ENCODE measurements around the gene MAGEA6.
"Not testable (repeated sequence)": the region's sequence is repeated elsewhere in the genome, so short reads cannot be mapped to it uniquely, and the experiment has no call there.

Gene MAGEA6, protein sequence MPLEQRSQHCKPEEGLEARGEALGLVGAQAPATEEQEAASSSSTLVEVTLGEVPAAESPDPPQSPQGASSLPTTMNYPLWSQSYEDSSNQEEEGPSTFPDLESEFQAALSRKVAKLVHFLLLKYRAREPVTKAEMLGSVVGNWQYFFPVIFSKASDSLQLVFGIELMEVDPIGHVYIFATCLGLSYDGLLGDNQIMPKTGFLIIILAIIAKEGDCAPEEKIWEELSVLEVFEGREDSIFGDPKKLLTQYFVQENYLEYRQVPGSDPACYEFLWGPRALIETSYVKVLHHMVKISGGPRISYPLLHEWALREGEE

GRCh38 chrX:152769549-152770289 lies at the start of gene MAGEA6:
MAGEA6 (minus strand) TSS chrX:152769689; CDS start chrX:152767650, 2,039 bp downstream.
- not testable (repeated sequence) for H3K4me3 ChIP-seq, H3K9ac ChIP-seq

GRCh38 chrX:152819266-152819665 lies 49.8 kb upstream of the MAGEA6 start:
- peaks cover 0 to 15% (median 0%) of the 10 kb centered on the region in 11 experiments; a peak in 7 of 22 replicates for H4K20me1 ChIP-seq
- H3K9ac ChIP-seq, result no peak overlapping the region
- H3K36me3 ChIP-seq, result no peaks in the 10 kb centered on the region
- H3K4me1 ChIP-seq, result no peaks in the 10 kb centered on the region
- H3K4me2 ChIP-seq, result no peak overlapping the region
- no peak overlapping the region for H3K27ac ChIP-seq
- no peak overlapping the region for H3K4me3 ChIP-seq
- TF ChIP-seq Cebpa-rat (IDR thresholded peaks at IDR 0.05), result no peak
- H3K9me3 ChIP-seq (replicated peaks in 1 of 11), result no peaks in the 10 kb centered on the region
- peaks cover 92 to 100% (median 98%) of the 10 kb centered on the region in 11 experiments for H3K27me3 ChIP-seq

More at GRCh38 chrX:152769549-152770289, at the start of gene MAGEA6:
- H3K4me1 ChIP-seq; H3K9me3 ChIP-seq (replicated peaks in 1 of 11); H3K27me3 ChIP-seq; H3K36me3 ChIP-seq; H4K20me1 ChIP-seq; H3K4me2 ChIP-seq; H3K27ac ChIP-seq: not testable (repeated sequence)

- peaks cover 0 to 15% (median 0%) of the 10 kb centered on the region in 11 experiments; a peak in 5 of 22 replicates for H4K20me1 ChIP-seq
- no peak overlapping the region for H3K4me2 ChIP-seq
- no peak overlapping the region for H3K27ac ChIP-seq
- no peaks in the 10 kb centered on the region for H3K9me3 ChIP-seq (replicated peaks in 1 of 11)
- H3K27me3 ChIP-seq, result peaks cover 92 to 100% (median 98%) of the 10 kb centered on the region in 11 experiments
- H3K4me3 ChIP-seq, result no peak overlapping the region
- no peak overlapping the region for H3K9ac ChIP-seq
- TF ChIP-seq Cebpa-rat (IDR thresholded peaks at IDR 0.05), result no peak
- H3K4me1 ChIP-seq, result no peaks in the 10 kb centered on the region
- no peaks in the 10 kb centered on the region for H3K36me3 ChIP-seq
These were observed 48.9 kb upstream of the MAGEA6 start for GRCh38 chrX:152818356-152818755.

DNA sequence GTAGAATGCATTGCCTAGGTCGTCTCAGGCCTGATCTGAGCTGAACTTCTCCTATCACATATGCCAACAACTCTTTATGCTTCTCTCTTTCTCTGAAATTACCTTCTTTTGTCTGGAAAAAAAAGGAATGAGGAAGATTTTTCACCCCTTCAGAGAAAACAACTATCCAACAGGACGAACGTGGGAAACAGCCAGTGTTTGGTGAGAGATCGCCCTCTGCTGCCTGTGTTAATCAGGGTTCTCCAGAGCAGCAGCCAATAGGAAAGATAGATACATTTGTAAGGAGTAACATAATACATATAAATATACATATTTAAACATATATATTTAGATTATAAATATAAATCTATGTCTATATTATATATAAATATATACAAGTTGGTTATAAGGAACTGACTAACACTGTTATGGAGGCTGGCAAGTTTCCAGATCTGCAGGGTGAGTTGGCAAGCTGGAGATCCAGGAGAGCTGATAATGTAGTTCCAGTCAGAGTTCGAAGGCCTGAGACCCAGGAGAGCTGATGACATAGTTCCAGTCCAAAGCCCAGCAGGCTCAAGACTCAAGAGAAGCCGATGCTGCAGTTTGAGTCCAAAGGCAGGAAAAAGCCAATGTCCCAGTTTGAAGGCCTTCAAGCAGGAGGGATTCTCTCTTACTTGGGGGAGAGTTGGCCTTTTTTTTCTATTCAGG lies 47.7 kb upstream of the MAGEA6 start:
- no peak overlapping the region for H3K4me2 ChIP-seq
- no peak overlapping the region for H3K4me3 ChIP-seq

DNA sequence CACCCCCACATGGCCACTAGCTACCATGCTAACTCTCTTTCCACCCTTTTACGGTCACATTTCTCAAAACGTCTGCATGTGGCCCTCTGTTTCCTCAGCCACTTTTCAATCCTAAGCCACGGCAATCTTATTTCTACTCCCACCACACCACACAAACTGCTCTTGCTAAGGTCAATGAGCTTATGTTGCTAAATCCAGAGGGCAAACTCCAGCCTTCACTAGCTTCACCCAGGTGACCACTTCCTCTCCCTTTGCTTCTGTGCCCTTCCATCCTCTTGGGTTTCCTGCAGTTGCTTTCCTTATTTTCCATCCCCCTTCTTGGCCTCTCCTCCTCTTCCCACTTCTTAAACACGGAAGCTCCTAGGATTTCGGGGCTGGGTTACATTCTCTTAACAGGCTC lies 44.6 kb upstream of the MAGEA6 start:
- Histone ChIP-seq H3K36me3 (no peaks in the 10 kb centered on the region), H3K4me3 (no peak overlapping the region), H3K4me1 (no peaks in the 10 kb centered on the region), H4K20me1 (peaks cover 0 to 11% (median 0%) of the 10 kb centered on the region in 11 experiments; a peak in 3 of 22 replicates), H3K4me2 (no peak overlapping the region), H3K27ac (no peak overlapping the region), H3K9me3 (replicated peaks in 1 of 11) (no peaks in the 10 kb centered on the region), H3K9ac (no peak overlapping the region), H3K27me3 (peaks cover 94 to 100% (median 99%) of the 10 kb centered on the region in 11 experiments)
- no peak for TF ChIP-seq Cebpa-rat (IDR thresholded peaks at IDR 0.05)

More for the DNA sequence above, 47.7 kb upstream of the MAGEA6 start:
- Histone ChIP-seq H3K27ac (no peak overlapping the region), H3K27me3 (peaks cover 92 to 100% (median 98%) of the 10 kb centered on the region in 11 experiments), H3K9me3 (replicated peaks in 1 of 11) (no peaks in the 10 kb centered on the region), H3K9ac (no peak overlapping the region), H4K20me1 (peaks cover 0 to 14% (median 0%) of the 10 kb centered on the region in 11 experiments; a peak in 5 of 22 replicates), H3K4me1 (no peaks in the 10 kb centered on the region), H3K36me3 (no peaks in the 10 kb centered on the region)
- TF ChIP-seq Cebpa-rat (IDR thresholded peaks at IDR 0.05), result no peak

DNA sequence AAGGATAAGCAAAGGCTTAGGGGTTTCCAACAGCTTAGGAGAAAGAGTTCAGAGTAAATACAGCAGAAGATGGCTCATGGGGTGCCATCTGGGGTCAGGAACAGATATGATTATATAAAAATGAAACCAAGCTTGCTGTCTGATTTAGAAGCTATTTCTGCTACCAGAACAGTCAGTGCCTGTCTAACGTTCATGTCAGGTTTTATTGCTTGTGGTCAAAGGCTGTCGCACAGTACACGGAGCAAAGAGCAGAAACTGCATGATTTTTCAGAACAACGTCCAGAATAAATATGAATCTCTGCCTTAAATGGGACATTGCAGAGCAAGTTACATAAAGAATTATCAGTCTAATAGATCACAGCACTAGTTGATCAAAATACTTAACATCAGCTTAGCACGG lies 43.7 kb upstream of the MAGEA6 start:
- H3K36me3 ChIP-seq, result no peaks in the 10 kb centered on the region
- H3K4me2 ChIP-seq, result no peak overlapping the region
- H3K4me1 ChIP-seq, result no peaks in the 10 kb centered on the region
- no peak overlapping the region for H3K4me3 ChIP-seq
- H4K20me1 ChIP-seq, result peaks cover 0 to 11% (median 0%) of the 10 kb centered on the region in 11 experiments; a peak in 3 of 22 replicates
- no peaks in the 10 kb centered on the region; a peak in 1 of 22 replicates for H3K9me3 ChIP-seq (replicated peaks in 1 of 11)
- TF ChIP-seq Cebpa-rat (IDR thresholded peaks at IDR 0.05), result no peak
- H3K9ac ChIP-seq, result no peak overlapping the region
- H3K27ac ChIP-seq, result no peak overlapping the region
- H3K27me3 ChIP-seq, result peaks cover 92 to 100% (median 99%) of the 10 kb centered on the region in 11 experiments

DNA sequence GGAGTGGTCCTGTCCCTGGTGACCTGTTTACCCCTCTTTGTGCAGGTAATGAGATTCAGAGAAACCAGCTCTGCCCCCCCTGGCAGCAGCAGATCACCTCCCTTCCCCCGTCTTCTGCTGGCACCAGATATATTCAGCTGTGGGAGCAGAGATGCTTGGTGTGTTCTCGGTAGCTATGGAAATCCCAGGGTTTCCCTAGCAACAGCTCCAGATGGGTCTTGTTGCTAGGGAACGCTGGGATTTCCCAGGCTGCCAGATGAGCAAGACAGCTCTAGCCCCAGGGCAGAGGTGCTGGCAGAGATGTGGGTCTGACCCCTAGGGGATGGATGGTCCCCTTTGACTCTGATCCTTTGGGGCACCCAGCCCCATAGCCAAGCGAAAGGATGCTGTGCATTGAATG lies 40.9 kb upstream of the MAGEA6 start:
- Histone ChIP-seq H3K4me3 (no peak overlapping the region), H3K27ac (no peak overlapping the region), H3K9ac (no peak overlapping the region), H3K9me3 (replicated peaks in 1 of 11) (no peaks in the 10 kb centered on the region; a peak in 1 of 22 replicates), H3K4me1 (no peaks in the 10 kb centered on the region), H3K4me2 (no peak overlapping the region), H3K36me3 (no peaks in the 10 kb centered on the region), H3K27me3 (peaks cover 94 to 100% (median 99%) of the 10 kb centered on the region in 11 experiments), H4K20me1 (peaks cover 0 to 14% (median 0%) of the 10 kb centered on the region in 11 experiments; a peak in 3 of 22 replicates)
- TF ChIP-seq Cebpa-rat (IDR thresholded peaks at IDR 0.05), result no peak

GRCh38 chrX:152806035-152806434 lies 36.5 kb upstream of the MAGEA6 start:
- TF ChIP-seq Cebpa-rat (IDR thresholded peaks at IDR 0.05), result no peak
- H3K9ac ChIP-seq, result no peak overlapping the region
- H3K36me3 ChIP-seq, result no peaks in the 10 kb centered on the region
- no peak overlapping the region for H3K27ac ChIP-seq
- H3K27me3 ChIP-seq, result peaks cover 85 to 100% (median 95%) of the 10 kb centered on the region in 11 experiments
- H3K4me1 ChIP-seq, result peaks cover 0 to 4% (median 0%) of the 10 kb centered on the region in 10 experiments; a peak in 1 of 20 replicates
- H3K9me3 ChIP-seq (replicated peaks in 1 of 11), result no peaks in the 10 kb centered on the region; a peak in 1 of 22 replicates
- no peak overlapping the region for H3K4me2 ChIP-seq
- no peak overlapping the region for H3K4me3 ChIP-seq
- H4K20me1 ChIP-seq, result peaks cover 0 to 6% (median 0%) of the 10 kb centered on the region in 11 experiments; a peak in 3 of 22 replicates

DNA sequence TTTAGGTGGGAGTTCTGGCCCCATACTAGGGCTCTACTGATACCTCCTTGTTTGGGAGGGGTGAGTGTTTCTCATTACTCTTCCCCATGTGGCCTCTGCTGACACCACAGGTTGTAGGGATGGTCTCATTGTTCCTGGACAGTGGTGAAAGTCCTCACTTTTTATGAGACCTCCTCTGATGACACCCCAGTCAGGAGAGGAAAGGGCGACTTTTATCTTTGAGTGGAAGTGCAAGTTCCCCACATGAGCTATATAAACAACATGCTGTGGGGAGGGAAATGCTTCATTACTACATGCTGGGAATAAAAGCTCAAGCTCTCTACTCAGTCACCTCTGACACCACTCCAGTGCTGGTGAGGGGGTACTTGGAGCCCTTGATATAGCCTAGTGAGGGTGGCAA lies 29.5 kb upstream of the MAGEA6 start:
- Histone ChIP-seq H3K27ac (no peak overlapping the region), H3K27me3 (peaks cover 89 to 100% (median 94%) of the 10 kb centered on the region in 11 experiments), H3K9me3 (replicated peaks in 1 of 11) (peaks cover 0 to 4% (median 0%) of the 10 kb centered on the region in 11 experiments; a peak in 2 of 22 replicates), H3K4me1 (no peaks in the 10 kb centered on the region), H4K20me1 (0 out of 22 replicates have a peak, but pooled peaks cover 0 to 3% (median 0%) of the 10 kb centered on the region in 11 experiments), H3K9ac (no peak overlapping the region), H3K4me3 (no peak overlapping the region), H3K36me3 (no peaks in the 10 kb centered on the region), H3K4me2 (no peak overlapping the region)
- no peak for TF ChIP-seq Cebpa-rat (IDR thresholded peaks at IDR 0.05)

DNA sequence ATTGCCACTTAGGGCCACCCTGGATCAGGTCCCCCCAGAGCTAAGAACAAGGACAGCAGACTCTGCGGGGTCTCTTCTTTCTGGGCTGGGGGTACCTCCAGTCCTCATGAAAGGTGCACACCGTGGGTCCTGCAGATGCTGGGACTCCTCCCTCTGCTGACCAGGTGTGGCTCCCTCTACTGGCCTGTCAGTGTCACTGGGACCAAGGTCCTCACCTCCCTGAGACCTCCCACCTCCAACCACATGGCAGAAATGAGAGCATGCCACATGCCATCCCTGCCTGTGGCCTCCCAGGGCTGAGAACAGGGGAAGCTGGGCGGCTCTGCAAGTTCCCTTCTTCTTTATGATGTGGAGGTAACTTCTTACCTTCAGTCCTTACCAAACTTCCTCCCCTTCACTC lies 17.6 kb upstream of the MAGEA6 start:
- not testable (repeated sequence) for H3K9me3 ChIP-seq (replicated peaks in 1 of 11); H3K4me3 ChIP-seq; H3K4me1 ChIP-seq; H3K4me2 ChIP-seq; H3K27ac ChIP-seq; H3K9ac ChIP-seq; H4K20me1 ChIP-seq; H3K36me3 ChIP-seq
- H3K27me3 ChIP-seq, result peaks cover 18 to 22% (median 19%) of the 10 kb centered on the region in 11 experiments

DNA sequence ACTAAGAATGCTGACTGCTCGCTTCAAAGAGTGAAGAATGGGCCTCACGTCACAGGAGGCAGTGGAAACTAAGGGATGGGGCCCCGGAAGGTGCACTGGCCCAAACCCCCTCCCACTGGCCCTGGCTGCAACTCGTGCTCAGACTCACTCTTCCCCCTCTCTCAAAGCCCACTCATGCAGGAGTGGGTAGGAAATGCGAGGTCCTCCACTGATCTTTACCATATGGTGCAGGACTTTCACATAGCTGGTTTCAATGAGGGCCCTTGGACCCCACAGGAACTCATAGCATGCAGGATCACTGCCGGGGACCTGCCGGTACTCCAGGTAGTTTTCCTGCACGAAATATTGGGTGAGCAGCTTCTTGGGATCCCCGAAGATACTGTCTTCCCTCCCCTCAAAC lies 2.9 kb downstream of the MAGEA6 start:
- H3K9me3 ChIP-seq (replicated peaks in 1 of 11); H3K9ac ChIP-seq; H3K27ac ChIP-seq; H3K4me2 ChIP-seq; H4K20me1 ChIP-seq; H3K36me3 ChIP-seq; H3K4me1 ChIP-seq; H3K4me3 ChIP-seq: not testable (repeated sequence)
- peaks cover 0 to 10% (median 6%) of the 10 kb centered on the region in 11 experiments; a peak in 12 of 22 replicates for H3K27me3 ChIP-seq

DNA sequence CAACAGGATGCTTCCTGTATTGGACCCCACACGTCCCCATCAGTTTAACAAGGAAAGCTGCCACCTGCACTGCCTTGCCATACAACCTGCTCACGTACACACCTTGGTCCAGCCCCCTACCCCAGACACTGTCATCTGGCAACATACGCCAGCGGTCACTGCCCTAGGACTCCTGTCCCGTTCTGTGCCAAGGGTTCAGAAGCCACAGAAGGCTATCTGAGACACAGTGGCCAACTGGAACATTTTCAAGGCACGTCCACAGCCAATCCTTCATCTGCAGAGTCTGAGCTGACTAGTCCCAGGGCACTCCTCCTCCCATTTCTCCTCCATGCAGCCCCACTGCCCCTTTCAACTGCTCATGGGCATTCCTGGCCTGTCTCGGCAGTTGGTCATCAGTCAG lies 7.9 kb downstream of the MAGEA6 start:
- not testable (repeated sequence) for H3K9ac ChIP-seq; H3K4me1 ChIP-seq; H4K20me1 ChIP-seq; H3K4me3 ChIP-seq; H3K36me3 ChIP-seq; H3K4me2 ChIP-seq; H3K27ac ChIP-seq; H3K9me3 ChIP-seq (replicated peaks in 1 of 11)
- H3K27me3 ChIP-seq, result peaks cover 0 to 15% (median 4%) of the 10 kb centered on the region in 11 experiments; a peak in 15 of 22 replicates

Data from BLaER1 treated with 17β-estradiol and CSF1 and Interleukin-3, amounts not matched to agents 10 nM and 100 nM (cell line).